ENCODE measurements around the gene GRIK3.

DNA sequence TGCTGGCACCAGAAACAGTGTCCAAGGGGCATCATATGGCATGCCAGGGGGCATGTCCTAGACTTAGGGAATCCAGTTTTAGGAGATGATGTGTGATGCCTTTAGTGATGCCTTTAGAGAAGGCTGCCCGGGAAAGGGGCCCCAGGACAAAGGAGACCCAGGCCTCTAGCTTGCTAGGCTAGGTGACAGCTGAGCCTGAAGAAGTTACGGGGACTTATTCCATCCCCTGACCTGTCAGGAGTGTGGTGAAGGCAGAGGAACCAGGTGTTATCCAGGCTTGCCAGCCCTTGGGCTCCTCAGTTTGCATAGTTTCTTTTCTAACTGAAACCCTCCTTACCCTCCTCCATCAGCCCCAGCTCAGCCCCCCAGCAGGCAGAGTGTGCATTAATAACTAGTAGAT, 281.9 kb downstream of the GRIK3 start:
- TF ChIP-seq CTCF (IDR thresholded peaks at IDR 0.05) (no peak), POLR2A (IDR thresholded peaks at IDR 0.05) (no peak)
